SH-SY5Y (cell line): Measurements from ENCODE around the gene MYO1H.

Experiments used
- GATA2 ChIP-seq: IDR thresholded peaks from 2 replicates; pipeline ENCODE4 v1.6.1; 2011; ENCODE audit warnings: mild to moderate bottlenecking, low read depth, low read length
- GATA3 ChIP-seq: IDR thresholded peaks from 2 replicates; pipeline ENCODE4 v1.6.1; 2011; ENCODE audit warnings: low read depth, mild to moderate bottlenecking, low read length, moderate library complexity

The MYO1H gene, protein sequence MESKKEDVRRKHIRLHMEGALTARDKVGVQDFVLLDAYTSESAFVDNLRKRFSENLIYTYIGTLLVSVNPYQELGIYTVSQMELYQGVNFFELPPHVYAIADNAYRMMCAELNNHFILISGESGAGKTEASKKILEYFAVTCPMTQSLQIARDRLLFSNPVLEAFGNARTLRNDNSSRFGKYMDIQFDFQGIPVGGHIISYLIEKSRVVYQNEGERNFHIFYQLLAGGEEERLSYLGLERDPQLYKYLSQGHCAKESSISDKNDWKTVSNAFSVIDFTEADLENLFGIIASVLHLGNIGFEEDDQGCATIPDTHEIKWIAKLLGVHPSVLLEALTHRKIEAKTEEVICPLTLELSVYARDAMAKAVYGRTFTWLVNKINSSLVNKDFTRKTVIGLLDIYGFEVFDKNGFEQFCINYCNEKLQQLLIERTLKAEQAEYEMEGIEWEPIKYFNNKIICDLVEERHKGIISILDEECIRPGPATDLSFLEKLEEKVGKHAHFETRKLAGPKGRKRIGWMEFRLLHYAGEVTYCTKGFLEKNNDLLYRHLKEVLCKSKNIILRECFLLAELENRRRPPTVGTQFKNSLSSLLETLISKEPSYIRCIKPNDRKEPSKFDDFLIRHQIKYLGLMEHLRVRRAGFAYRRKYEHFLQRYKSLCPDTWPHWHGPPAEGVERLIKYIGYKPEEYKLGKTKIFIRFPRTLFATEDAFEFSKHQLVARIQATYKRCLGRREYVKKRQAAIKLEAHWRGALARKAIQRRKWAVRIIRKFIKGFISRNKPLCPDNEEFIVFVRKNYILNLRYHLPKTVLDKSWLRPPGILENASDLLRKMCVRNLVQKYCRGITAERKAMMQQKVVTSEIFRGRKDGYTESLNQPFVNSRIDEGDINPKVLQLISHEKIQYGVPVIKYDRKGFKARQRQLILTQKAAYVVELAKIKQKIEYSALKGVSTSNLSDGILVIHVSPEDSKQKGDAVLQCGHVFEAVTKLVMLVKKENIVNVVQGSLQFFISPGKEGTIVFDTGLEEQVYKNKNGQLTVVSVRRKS

DNA sequence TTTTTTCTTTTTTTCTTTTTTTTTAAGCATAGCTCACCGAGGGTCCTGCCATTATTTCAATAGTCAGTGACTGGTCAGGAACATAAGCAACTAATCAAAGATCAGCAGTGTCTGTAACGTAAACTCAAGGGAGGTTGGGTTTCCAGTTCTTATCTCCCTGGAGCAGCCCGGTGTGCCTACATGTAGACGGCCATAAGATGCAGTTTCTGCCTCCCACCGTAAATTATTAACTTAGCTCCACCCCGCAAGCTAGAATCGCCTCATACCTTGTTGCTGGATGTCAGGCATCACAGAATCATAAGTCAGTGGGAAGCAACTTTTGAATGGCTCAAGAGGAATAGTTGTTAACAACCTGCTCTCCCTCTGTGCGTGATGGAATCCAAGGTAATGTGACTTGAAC lies at the start of gene MYO1H:
Gene MYO1H, plus strand, starts transcription at position 312 of the 400 bp plus-strand sequence. Its CDS starts 61 bp downstream, at position 373.
- no peak for TF ChIP-seq GATA3
- TF ChIP-seq GATA2: no peak

- TF ChIP-seq GATA2: no peak
- no peak for TF ChIP-seq GATA3
Measured at GRCh38 chr12:109299849-109300248, 47.9 kb upstream of the MYO1H start.

GRCh38 chr12:109301643-109302168 lies 46.0 kb upstream of the MYO1H start:
- TF ChIP-seq GATA2: no peak
- no peak for TF ChIP-seq GATA3

GRCh38 chr12:109302358-109302757 lies 45.3 kb upstream of the MYO1H start:
- TF ChIP-seq GATA2 (no peak), GATA3 (no peak)

DNA sequence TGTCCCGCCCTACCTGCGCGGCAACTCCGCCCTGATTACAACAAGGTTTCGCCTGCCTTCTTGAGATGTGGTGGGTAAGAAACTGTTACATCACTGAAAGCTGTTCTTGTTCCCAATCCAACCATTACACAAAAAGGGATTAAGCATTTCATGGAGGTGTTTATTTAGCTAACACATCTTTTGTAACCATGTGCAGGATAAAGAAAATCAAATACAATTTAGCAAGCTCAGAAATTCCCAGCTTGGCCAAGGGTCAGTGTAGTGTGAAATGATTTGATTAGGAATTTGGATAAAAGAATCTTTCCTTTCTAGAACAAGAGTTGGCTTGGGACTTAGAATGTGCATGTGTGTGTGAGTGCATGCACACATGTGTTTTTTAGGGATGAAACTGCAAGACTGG lies 44.9 kb upstream of the MYO1H start:
- TF ChIP-seq GATA2: no peak
- no peak for TF ChIP-seq GATA3

DNA sequence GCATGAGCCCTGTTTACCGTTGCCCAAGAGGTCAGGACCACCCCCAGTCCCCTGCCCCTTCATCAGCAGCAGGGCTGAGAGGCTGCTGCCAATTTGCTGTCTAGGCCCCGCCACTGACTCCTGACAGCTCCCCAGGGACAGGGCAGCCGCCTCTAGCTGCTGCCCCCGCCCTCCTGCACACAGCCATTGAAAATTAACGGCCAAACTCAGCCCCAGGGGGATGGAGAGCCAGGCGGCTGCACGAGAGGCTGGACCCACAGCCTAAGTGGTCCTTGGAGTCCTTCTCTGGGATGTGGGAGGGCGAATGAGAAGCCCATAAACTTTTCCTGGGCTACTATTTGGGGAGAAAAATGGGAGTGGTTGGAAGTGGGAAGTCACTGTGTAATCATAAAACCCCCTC lies 43.2 kb upstream of the MYO1H start:
- TF ChIP-seq GATA3: no peak
- TF ChIP-seq GATA2: no peak

- TF ChIP-seq GATA3 (no peak), GATA2 (no peak)
Measured at GRCh38 chr12:109305547-109305946, 42.2 kb upstream of the MYO1H start.

DNA sequence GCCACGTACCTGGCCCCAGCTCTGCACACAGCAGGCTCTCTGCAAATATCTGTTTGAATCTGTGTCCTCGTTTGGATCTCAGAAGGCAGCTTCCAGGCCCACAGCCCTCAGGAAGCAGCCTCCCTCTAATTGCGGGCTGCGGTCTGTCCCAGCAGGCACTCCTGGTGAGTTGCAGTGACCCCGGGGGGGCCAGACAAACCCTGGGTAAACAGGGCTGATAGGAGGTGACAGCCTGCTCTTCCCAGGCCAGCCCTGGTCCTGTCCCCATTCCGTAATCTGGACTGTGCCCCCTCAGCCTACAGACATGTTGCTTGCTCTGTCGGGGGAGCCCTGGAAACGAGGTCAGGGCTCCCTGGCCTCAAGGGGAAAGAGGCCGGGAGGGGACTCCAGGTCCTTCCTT lies 40.6 kb upstream of the MYO1H start:
- no peak for TF ChIP-seq GATA2
- TF ChIP-seq GATA3: no peak

GRCh38 chr12:109308534-109309380 lies 38.9 kb upstream of the MYO1H start, which contains the start of gene FOXN4:
Gene FOXN4 (minus strand): TSS chr12:109309284. CDS start chr12:109308321, 963 bp downstream.
- TF ChIP-seq GATA2 (no peak), GATA3 (no peak)

DNA sequence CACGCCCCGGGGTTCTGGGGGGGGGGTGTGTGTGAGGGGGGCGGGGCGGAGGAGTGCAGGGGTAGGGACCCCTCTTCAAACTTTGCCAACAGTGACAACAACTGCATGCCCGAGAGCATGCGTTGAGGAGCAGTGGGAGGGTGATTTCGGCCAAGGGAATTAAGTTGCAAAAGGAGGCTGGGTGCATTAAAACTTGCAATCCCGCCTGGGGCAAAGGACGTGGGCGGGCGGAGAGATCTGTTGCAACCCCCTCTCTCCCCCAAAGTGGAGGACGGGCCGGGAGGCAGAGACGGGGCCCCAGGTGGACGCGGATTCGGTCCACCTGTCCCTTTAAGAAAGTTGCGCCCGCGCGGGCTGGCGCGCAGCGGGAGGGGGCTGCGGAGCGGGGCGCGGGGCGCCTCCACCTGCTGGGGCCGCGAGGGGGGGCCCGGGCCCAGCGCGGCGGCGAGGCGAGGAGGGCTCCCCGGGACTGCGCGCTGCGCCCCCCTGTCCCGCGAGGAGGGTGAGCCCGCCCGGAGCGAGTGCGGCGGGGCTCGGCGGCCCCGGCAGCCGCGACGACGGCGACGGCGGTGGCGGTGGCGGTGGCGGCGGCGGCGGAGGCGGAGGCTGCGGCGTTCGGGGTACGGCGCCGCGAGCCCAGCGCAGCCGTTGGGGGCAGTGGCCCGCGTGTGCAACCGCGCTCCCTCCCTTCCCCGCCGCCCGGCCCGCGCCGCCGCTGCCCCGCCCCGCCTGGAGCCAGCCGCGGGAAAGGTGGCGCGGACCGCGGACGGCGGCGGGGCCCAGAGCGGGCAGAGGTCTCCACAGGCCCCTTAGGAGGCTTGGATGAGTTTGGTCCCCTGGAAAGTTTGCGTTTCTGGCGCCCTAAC lies 38.1 kb upstream of the MYO1H start:
- TF ChIP-seq GATA3: no peak
- no peak for TF ChIP-seq GATA2

DNA sequence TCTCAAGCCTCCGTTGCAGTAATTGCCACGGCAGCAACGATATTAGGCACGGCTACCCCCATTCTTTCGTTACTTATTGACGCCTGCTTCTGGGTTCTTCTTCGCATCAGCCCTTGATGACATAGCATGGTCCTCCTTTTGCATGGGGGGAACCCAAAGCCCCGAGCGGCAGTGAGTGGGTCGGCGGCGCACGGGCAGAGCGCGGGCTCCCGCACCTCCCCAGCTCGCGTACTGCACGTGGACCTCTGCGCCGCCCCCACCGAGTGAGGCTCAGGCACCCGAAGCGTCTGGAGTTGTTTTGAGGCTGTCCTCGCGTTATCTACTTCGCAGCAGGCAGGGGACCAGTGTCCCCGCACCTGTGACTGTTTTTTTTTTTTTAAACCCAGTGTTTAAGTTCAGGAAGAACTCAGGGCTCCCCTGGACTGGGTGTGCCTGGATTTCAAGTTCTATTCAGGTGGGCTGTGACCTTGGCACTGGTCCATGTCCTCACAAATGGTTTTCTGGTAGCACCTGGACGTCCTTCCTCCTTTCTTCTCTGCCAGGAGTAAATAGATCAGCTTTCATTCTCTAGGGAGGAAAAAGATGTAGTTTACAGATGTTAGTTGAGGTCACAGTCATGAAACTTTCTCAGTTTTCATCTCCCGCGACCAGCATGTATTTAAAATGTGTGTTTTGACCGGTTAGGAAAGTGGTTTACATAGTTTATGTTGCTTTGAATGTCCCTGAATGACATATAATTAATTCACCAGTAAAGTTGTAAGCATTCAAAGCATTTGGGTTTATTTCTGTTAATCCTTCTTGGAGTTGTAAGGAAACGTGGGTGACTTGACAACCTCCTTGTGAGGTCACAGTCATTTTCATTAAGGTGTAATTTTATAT lies 37.2 kb upstream of the MYO1H start:
- TF ChIP-seq GATA3 (no peak), GATA2 (no peak)

DNA sequence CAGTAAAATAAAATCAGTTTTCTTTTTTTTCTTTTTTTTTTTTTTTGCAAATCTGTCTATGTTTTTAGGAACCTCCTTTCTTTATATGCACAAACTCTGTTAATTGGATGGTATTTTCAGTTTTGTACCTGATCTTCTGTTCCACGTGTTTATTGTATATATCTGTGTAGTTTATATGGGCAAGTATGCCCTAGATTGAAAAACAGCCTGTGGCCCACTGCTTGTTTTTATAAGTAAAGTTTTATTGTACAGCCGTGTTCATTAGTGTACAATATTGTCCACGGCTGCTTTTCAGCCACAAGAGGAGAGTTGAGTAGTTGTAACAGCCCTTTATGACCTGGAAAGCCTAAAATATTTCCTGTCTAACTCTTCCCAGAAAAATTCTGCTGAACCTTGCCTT lies 18.7 kb upstream of the MYO1H start:
- TF ChIP-seq GATA3 (no peak), GATA2 (no peak)
